Activated CD4-positive, alpha-beta T cell treated with anti-CD3 and anti-CD28 coated beads, Interleukin-2, amount 50 U/mL, for 16 hours (primary cell): Measurements from ENCODE around the gene AKNA.

Source experiments
- DNase-seq: peaks from one replicate; pipeline ENCODE4 v3.0.0-alpha.2; 2020

The AKNA gene

GRCh38 chr9:114299286-114300152, 88.3 kb downstream of the AKNA start:
- no peak for DNase-seq

GRCh38 chr9:114296338-114296737, 91.4 kb downstream of the AKNA start:
- DNase-seq = no peak

GRCh38 chr9:114294664-114295063, 93.1 kb downstream of the AKNA start:
- no peak for DNase-seq

GRCh38 chr9:114291886-114292590, 95.7 kb downstream of the AKNA start:
- DNase-seq = no peak

- DNase-seq = peak; percentile 64
Measured at GRCh38 chr9:114291064-114291474, 96.7 kb downstream of the AKNA start.

GRCh38 chr9:114290561-114290986, 97.2 kb downstream of the AKNA start:
- no peak for DNase-seq

- DNase-seq = no peak
Measured at GRCh38 chr9:114289571-114290481, 98.0 kb downstream of the AKNA start.

GRCh38 chr9:114289106-114289505, 98.7 kb downstream of the AKNA start:
- DNase-seq = no peak

- DNase-seq = no peak
Measured at GRCh38 chr9:114288193-114289091, 99.3 kb downstream of the AKNA start.

- DNase-seq = no peak
Measured at GRCh38 chr9:114287763-114288192, 100.0 kb downstream of the AKNA start.

GRCh38 chr9:114287001-114287762, 100.6 kb downstream of the AKNA start:
- DNase-seq = no peak

- DNase-seq = no peak
Measured at GRCh38 chr9:114286146-114286679, 101.6 kb downstream of the AKNA start.

- DNase-seq = no peak
Measured at GRCh38 chr9:114285166-114285867, 102.5 kb downstream of the AKNA start.

GRCh38 chr9:114284316-114285060, 103.3 kb downstream of the AKNA start:
- no peak for DNase-seq
